ENCODE data around the gene FAM9A. TPM values are rescaled to one million over a fixed set of nuclear protein-coding genes. Genes with fewer than 3 reads are reported as not detected.
A peak's percentile ranks its signal among the peaks of the same experiment; 100 is the strongest.

The FAM9A gene
- total RNA-seq, 1 experiment from 2014 or later: not detected

- H3K79me2 ChIP-seq (ENCODE audit: insufficient read depth, low read length): no peaks in the 10 kb centered on the region
- TF ChIP-seq CTCF (conservative IDR thresholded peaks at IDR 0.05): no peak
- no peaks in the 10 kb centered on the region for H4K20me1 ChIP-seq (ENCODE audit: control insufficient read depth, insufficient read depth, insufficient read length)
- no peak overlapping the region for H3K14ac ChIP-seq (ENCODE audit: insufficient read depth, low read length)
- no peaks in the 10 kb centered on the region for H3K27me3 ChIP-seq (ENCODE audit: insufficient read depth, low read length)
- H3K9me3 ChIP-seq (ENCODE audit: control insufficient read depth, low read depth, low read length): no peaks in the 10 kb centered on the region
- no peak overlapping the region for H3K4ac ChIP-seq (ENCODE audit: low read depth, low read length)
- no peak for DNase-seq
- no peak overlapping the region for H3T11ph ChIP-seq (ENCODE audit: low read length)
- Mint-ChIP-seq H3K4me3 (no peak overlapping the region), H3K36me3 (ENCODE audit: insufficient read depth in 1 of 3, low read depth in 3 of 3) (no peaks in the 10 kb centered on the region), H3K9me3 (peaks cover 0 to 46% of the 10 kb centered on the region in 2 experiments; a peak in 2 of 5 replicates), H3K4me1 (no peaks in the 10 kb centered on the region), H3K27ac (no peak overlapping the region), H3K27me3 (ENCODE audit: low read depth) (peaks cover 4% of the 10 kb centered on the region; the same call in 1 of the 2 replicates)
- H3K4me1 ChIP-seq (ENCODE audit: insufficient read depth, low read length): no peaks in the 10 kb centered on the region
- no peaks in the 10 kb centered on the region for H3K79me1 ChIP-seq (ENCODE audit: insufficient read depth, low read depth, low read length, poor library complexity, severe bottlenecking)
- H3K23ac ChIP-seq (ENCODE audit: insufficient read length, low read depth, low read length): no peak overlapping the region
- WGBS (ENCODE audit: extremely low coverage, insufficient read length, low lambda C conversion rate): no CpG with 5 or more reads among the region's 6 CpGs
- no peaks in the 10 kb centered on the region for H3K23me2 ChIP-seq (ENCODE audit: insufficient read length, low read depth, low read length, poor library complexity, severe bottlenecking)
- H2BK5ac ChIP-seq (ENCODE audit: insufficient read length, low read length): no peak overlapping the region
- no peak overlapping the region for H4K5ac ChIP-seq (ENCODE audit: insufficient read length, low read depth, low read length)
- peak overlapping the region; percentile 70 for H4K8ac ChIP-seq (replicated peaks; ENCODE audit: insufficient read length, low read depth, low read length)
- no peak overlapping the region for H3K18ac ChIP-seq (ENCODE audit: insufficient read length, low read depth, low read length)
- H2BK15ac ChIP-seq (ENCODE audit: low read depth, low read length): no peak overlapping the region
- no peak overlapping the region for H3K4me2 ChIP-seq (ENCODE audit: insufficient read depth, insufficient read length, low read length)
- no peak overlapping the region for H3K9ac ChIP-seq (ENCODE audit: extremely low read depth, insufficient read length, low read length)
- H2BK12ac ChIP-seq (ENCODE audit: insufficient read length, low read depth, low read length): no peak overlapping the region
- no peak overlapping the region for H3K27ac ChIP-seq (ENCODE audit: insufficient read length, low read depth, low read length)
- no peak overlapping the region for H4K91ac ChIP-seq (ENCODE audit: insufficient read length, low read depth, low read length)
- no peak overlapping the region for H2AFZ ChIP-seq (ENCODE audit: low read length)
- no peak overlapping the region for H2BK20ac ChIP-seq (ENCODE audit: low read depth, low read length, poor library complexity, severe bottlenecking)
- H2AK5ac ChIP-seq (ENCODE audit: insufficient read length, low read length): no peak overlapping the region
- no peak overlapping the region for H2BK120ac ChIP-seq (ENCODE audit: low read depth, low read length, poor library complexity, severe bottlenecking)
- H3K56ac ChIP-seq (ENCODE audit: insufficient read length, low read depth, low read length): no peak overlapping the region
These were observed 49.3 kb upstream of the FAM9A start for GRCh38 chrX:8850478-8850877.
